ENCODE data around the gene COL1A1.

DNA sequence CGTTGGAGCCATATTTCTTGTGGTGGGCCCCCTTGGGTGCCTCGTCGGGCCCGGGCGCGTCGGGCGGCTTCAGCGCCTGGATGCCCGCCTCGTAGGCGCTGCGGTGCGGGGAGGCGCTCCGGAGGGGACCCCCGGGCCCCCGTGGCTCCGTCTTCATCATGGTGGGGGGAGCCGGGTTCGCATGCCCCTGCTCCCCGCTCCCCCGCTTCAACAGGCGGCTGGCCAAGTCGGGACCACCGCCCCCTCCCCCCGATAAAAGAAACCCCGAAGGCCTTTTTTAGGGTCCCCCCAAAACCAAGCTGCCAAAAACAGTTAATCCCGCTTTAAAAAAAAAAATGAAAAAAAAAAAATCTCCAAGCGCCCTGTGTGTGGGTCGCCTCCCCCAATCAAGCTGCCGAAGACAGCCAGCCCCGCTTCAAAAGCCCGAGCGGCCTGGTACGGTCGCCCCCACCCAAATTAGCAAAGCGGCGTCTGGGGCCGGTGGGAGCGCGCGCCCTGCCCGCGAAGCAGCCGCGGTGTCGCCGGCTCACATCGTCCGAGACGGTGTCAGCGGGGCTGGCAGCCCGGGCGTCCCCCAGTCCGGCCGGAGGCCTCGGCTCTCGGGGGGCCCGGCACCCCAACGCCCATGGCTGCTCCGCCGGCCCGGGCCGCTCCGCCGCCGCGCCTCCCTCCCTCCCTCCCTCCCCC is 50.9 kb downstream of the COL1A1 start, which contains the start of gene PPP1R9B:
- TF ChIP-seq POLR2A (IDR thresholded peaks at IDR 0.05; ENCODE audit: low read depth): no peak
- TF ChIP-seq CTCF (IDR thresholded peaks at IDR 0.05): no peak

Data from esophagus muscularis mucosa (tissue), 3 donors.